Progenitor cell of endocrine pancreas (in vitro differentiated cells): ENCODE data around the gene TARDBP. TPM values are rescaled to one million over a fixed set of nuclear protein-coding genes. Genes with fewer than 3 reads are reported as not detected.
"Not testable (repeated sequence)": the region's sequence is repeated elsewhere in the genome, so short reads cannot be mapped to it uniquely, and the experiment has no call there.

ENCODE experiments used
- DNase-seq: peaks from one replicate; pipeline ENCODE4 v3.0.0; 2021; ENCODE audit warnings: low spot score; ENCODE audit not compliant: unreplicated experiment
- H3K27ac Mint-ChIP-seq: 2 replicates; pipeline ENCODE4 v1.8.0; 2021; ENCODE audit warnings: mild to moderate bottlenecking, moderate library complexity, mixed read lengths
- H3K27me3 Mint-ChIP-seq: 2 replicates; pipeline ENCODE4 v1.8.0; 2021; ENCODE audit warnings: mixed read lengths
- H3K36me3 Mint-ChIP-seq: 2 replicates; pipeline ENCODE4 v1.8.0; 2022; ENCODE audit warnings: mixed read lengths; ENCODE audit not compliant: insufficient read depth
- H3K4me1 Mint-ChIP-seq: 2 replicates; pipeline ENCODE4 v1.8.0; 2021; ENCODE audit warnings: low read depth, mixed read lengths
- H3K4me3 Mint-ChIP-seq: 2 replicates; pipeline ENCODE4 v1.8.0; 2021; ENCODE audit warnings: low read depth, mild to moderate bottlenecking, moderate library complexity, mixed read lengths
- H3K9me3 Mint-ChIP-seq: 2 replicates; pipeline ENCODE4 v1.8.0; 2021; ENCODE audit warnings: low read depth, mixed read lengths
- CTCF ChIP-seq: fragments of 200-600 bp; sonication (generic); IDR thresholded peaks from one replicate; pipeline ENCODE4 v1.5.0; 2021; ENCODE audit warnings: antibody characterized with exemption, mild to moderate bottlenecking; ENCODE audit not compliant: unreplicated experiment
- total RNA-seq: library from RNA; stranded (reverse); gene quantifications from 2 replicates; pipeline ENCODE4 v1.2.1, GENCODE V29; 2021

The TARDBP gene
- total RNA-seq, 1 donor from 2014 or later = 197 TPM

- H3K27me3 Mint-ChIP-seq = no peaks in the 10 kb centered on the region
- H3K4me1 Mint-ChIP-seq = no peaks in the 10 kb centered on the region
- H3K36me3 Mint-ChIP-seq = no peaks in the 10 kb centered on the region
- no peak overlapping the region for H3K4me3 Mint-ChIP-seq
- TF ChIP-seq CTCF = no peak
- DNase-seq = no peak
- no peak overlapping the region for H3K27ac Mint-ChIP-seq
- H3K9me3 Mint-ChIP-seq = peaks cover 3% of the 10 kb centered on the region
Observed at GRCh38 chr1:11000526-11000925, 11.9 kb upstream of the TARDBP start.

- TF ChIP-seq CTCF = no peak
- H3K9me3 Mint-ChIP-seq = no peaks in the 10 kb centered on the region
- peaks cover 16% of the 10 kb centered on the region for H3K4me1 Mint-ChIP-seq
- H3K27ac Mint-ChIP-seq = peak overlapping the region; percentile 92
- H3K27me3 Mint-ChIP-seq = no peaks in the 10 kb centered on the region
- no peak for DNase-seq
- peak overlapping the region; percentile 84 for H3K4me3 Mint-ChIP-seq
- peaks cover 24% of the 10 kb centered on the region for H3K36me3 Mint-ChIP-seq
Observed at GRCh38 chr1:11013160-11013531, 692 bp downstream of the TARDBP start.

GRCh38 chr1:11019358-11019757 is 6.9 kb downstream of the TARDBP start:
- not testable (repeated sequence) for H3K27me3 Mint-ChIP-seq, H3K4me1 Mint-ChIP-seq, H3K4me3 Mint-ChIP-seq, DNase-seq, H3K9me3 Mint-ChIP-seq, H3K27ac Mint-ChIP-seq
- H3K36me3 Mint-ChIP-seq = peaks cover 46% of the 10 kb centered on the region

- H3K4me1 Mint-ChIP-seq = no peaks in the 10 kb centered on the region
- H3K36me3 Mint-ChIP-seq = peaks cover 44% of the 10 kb centered on the region
- H3K4me3 Mint-ChIP-seq = no peak overlapping the region
- no peak for DNase-seq
- H3K27me3 Mint-ChIP-seq = no peaks in the 10 kb centered on the region
- peak overlapping the region; percentile 37 for H3K27ac Mint-ChIP-seq
- no peak for TF ChIP-seq CTCF
- H3K9me3 Mint-ChIP-seq = no peaks in the 10 kb centered on the region
Observed at GRCh38 chr1:11019971-11020370, 7.5 kb downstream of the TARDBP start.

GRCh38 chr1:11023201-11023600 is 10.7 kb downstream of the TARDBP start:
- DNase-seq = no peak
- Mint-ChIP-seq H3K9me3 (no peaks in the 10 kb centered on the region), H3K36me3 (peaks cover 39% of the 10 kb centered on the region), H3K27ac (no peak overlapping the region), H3K4me3 (no peak overlapping the region), H3K27me3 (no peaks in the 10 kb centered on the region), H3K4me1 (no peaks in the 10 kb centered on the region)
- no peak for TF ChIP-seq CTCF

GRCh38 chr1:11024154-11024873 is 11.9 kb downstream of the TARDBP start:
- H3K4me1 Mint-ChIP-seq = no peaks in the 10 kb centered on the region
- no peak overlapping the region for H3K4me3 Mint-ChIP-seq
- H3K9me3 Mint-ChIP-seq = no peaks in the 10 kb centered on the region
- no peak for DNase-seq
- no peaks in the 10 kb centered on the region for H3K27me3 Mint-ChIP-seq
- no peak overlapping the region for H3K27ac Mint-ChIP-seq
- H3K36me3 Mint-ChIP-seq = peaks cover 32% of the 10 kb centered on the region
- no peak for TF ChIP-seq CTCF
